Neural progenitor cell (in vitro differentiated cells): ENCODE results near the gene FXYD4. TPM values are rescaled to one million over a fixed set of nuclear protein-coding genes. Genes with fewer than 3 reads are reported as not detected.

Source experiments
- DNase-seq: peaks from one replicate; pipeline ENCODE4 v3.0.0-alpha.2; 2016; ENCODE audit warnings: low spot score
- H2AFZ ChIP-seq: fragments of 200-600 bp; sonication (generic); replicated peaks from 2 replicates; pipeline ENCODE4 v1.6.1; 2016; ENCODE audit warnings: antibody characterized with exemption
- H3F3A ChIP-seq: fragments of 200-600 bp; sonication (generic); 2 replicates; pipeline ENCODE4 v1.6.1; 2016; ENCODE audit warnings: antibody characterized with exemption, low read depth
- H3K27ac ChIP-seq: fragments of 200-600 bp; sonication (generic); 2 replicates; pipeline ENCODE4 v1.5.1; 2016; ENCODE audit warnings: mild to moderate bottlenecking
- H3K27me3 ChIP-seq: fragments of 200-600 bp; sonication (generic); 2 replicates; pipeline ENCODE4 v1.6.1; 2016; ENCODE audit warnings: mild to moderate bottlenecking, moderate library complexity
- H3K36me3 ChIP-seq: fragments of 200-600 bp; sonication (generic); 2 replicates; pipeline ENCODE4 v1.5.1; 2016
- H3K4me1 ChIP-seq: fragments of 200-600 bp; sonication (generic); 2 replicates; pipeline ENCODE4 v1.6.1; 2016; ENCODE audit warnings: mixed run types
- H3K4me2 ChIP-seq: fragments of 200-600 bp; sonication (generic); 2 replicates; pipeline ENCODE4 v1.6.1; 2016
- H3K4me3 ChIP-seq: fragments of 200-600 bp; sonication (generic); 2 replicates; pipeline ENCODE4 v1.5.1; 2016
- H3K79me2 ChIP-seq: fragments of 200-600 bp; sonication (generic); 2 replicates; pipeline ENCODE4 v1.6.1; 2016; ENCODE audit warnings: low read depth
- H3K9ac ChIP-seq: fragments of 200-600 bp; sonication (generic); 2 replicates; pipeline ENCODE4 v1.6.1; 2016
- H3K9me3 ChIP-seq: fragments of 200-600 bp; sonication (generic); 2 replicates; pipeline ENCODE4 v1.5.1; 2016; ENCODE audit warnings: low read depth
- H4K20me1 ChIP-seq: fragments of 200-600 bp; sonication (generic); 2 replicates; pipeline ENCODE4 v1.6.1; 2016; ENCODE audit warnings: low read depth
- H3K27ac Mint-ChIP-seq: 3 replicates; pipeline ENCODE4 v1.8.0; 2021; ENCODE audit warnings: mixed read lengths
- H3K27me3 Mint-ChIP-seq: 2 replicates; pipeline ENCODE4 v1.8.0; 2022; ENCODE audit warnings: low read depth, mild to moderate bottlenecking, inconsistent platforms, moderate library complexity, mixed read lengths; ENCODE audit not compliant: insufficient read depth
- H3K36me3 Mint-ChIP-seq: 3 replicates; pipeline ENCODE4 v1.8.0; 2021; ENCODE audit warnings: mixed read lengths
- H3K4me1 Mint-ChIP-seq: 3 replicates; pipeline ENCODE4 v1.8.0; 2021; ENCODE audit warnings: mixed read lengths
- H3K4me3 Mint-ChIP-seq: 3 replicates; pipeline ENCODE4 v1.8.0; 2021; ENCODE audit warnings: mild to moderate bottlenecking, moderate library complexity, mixed read lengths
- H3K9me3 Mint-ChIP-seq: 3 replicates; pipeline ENCODE4 v1.8.0; 2020; ENCODE audit warnings: mixed read lengths
- EZH2 ChIP-seq: fragments of 200-600 bp; sonication (generic); IDR thresholded peaks from 2 replicates; pipeline ENCODE4 v1.6.1; 2017; ENCODE audit warnings: antibody characterized with exemption, mild to moderate bottlenecking, moderate library complexity
- EZH2phosphoT487 ChIP-seq: fragments of 200-600 bp; sonication (generic); IDR thresholded peaks from 2 replicates; pipeline ENCODE4 v1.6.1; 2017; ENCODE audit warnings: antibody characterized with exemption
- total RNA-seq: library from RNA; depleted of rRNA; stranded (reverse); fragments of >200 nt; gene quantifications from 2 replicates; pipeline ENCODE4 v1.2.3, GENCODE V29; 2015; ENCODE audit warnings: low replicate concordance
- TF ChIP-seq, protein P1 (sequence below): fragments of 200-600 bp; sonication (generic); IDR thresholded peaks from 2 replicates; pipeline ENCODE4 v1.5.1; 2017; ENCODE audit warnings: antibody characterized with exemption, mild to moderate bottlenecking

Gene FXYD4
- total RNA-seq, 1 donor from 2014 or later = not detected

DNA sequence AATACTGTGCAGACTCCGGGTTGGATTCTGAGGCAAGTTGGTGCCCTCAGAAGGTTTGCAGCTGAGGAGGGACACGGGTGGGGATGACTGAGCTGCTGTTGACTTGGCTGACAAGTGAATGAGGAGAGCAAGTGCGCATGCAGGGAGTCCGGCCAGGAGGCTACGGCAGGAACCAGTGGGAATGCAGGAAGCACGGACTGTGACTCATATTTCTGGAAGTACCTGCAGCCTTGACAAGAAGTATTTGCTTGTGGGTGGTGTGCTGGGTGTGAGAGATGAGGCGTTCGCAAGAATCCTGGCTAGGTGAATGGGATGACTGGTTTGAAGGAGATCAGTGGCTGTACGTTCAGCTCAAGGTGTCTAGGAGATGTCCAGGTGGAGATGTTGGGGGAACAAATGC, 30.8 kb upstream of the FXYD4 start:
- H3K9me3 Mint-ChIP-seq = no peaks in the 10 kb centered on the region
- no peak overlapping the region for H2AFZ ChIP-seq
- H3K9me3 ChIP-seq = no peaks in the 10 kb centered on the region
- no peak overlapping the region for H3K4me3 ChIP-seq
- H3K4me1 Mint-ChIP-seq = peaks cover 9% of the 10 kb centered on the region
- H3K27ac ChIP-seq = no peak overlapping the region
- H3K9ac ChIP-seq = no peak overlapping the region
- no peak overlapping the region for H3K4me3 Mint-ChIP-seq
- TF ChIP-seq EZH2phosphoT487 = no peak
- TF ChIP-seq EZH2 = no peak
- TF ChIP-seq, protein P1, sequence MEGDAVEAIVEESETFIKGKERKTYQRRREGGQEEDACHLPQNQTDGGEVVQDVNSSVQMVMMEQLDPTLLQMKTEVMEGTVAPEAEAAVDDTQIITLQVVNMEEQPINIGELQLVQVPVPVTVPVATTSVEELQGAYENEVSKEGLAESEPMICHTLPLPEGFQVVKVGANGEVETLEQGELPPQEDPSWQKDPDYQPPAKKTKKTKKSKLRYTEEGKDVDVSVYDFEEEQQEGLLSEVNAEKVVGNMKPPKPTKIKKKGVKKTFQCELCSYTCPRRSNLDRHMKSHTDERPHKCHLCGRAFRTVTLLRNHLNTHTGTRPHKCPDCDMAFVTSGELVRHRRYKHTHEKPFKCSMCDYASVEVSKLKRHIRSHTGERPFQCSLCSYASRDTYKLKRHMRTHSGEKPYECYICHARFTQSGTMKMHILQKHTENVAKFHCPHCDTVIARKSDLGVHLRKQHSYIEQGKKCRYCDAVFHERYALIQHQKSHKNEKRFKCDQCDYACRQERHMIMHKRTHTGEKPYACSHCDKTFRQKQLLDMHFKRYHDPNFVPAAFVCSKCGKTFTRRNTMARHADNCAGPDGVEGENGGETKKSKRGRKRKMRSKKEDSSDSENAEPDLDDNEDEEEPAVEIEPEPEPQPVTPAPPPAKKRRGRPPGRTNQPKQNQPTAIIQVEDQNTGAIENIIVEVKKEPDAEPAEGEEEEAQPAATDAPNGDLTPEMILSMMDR = no peak
- H3K79me2 ChIP-seq = no peaks in the 10 kb centered on the region
- no peak overlapping the region for H3K27ac Mint-ChIP-seq
- H3K27me3 ChIP-seq = peaks cover 7% of the 10 kb centered on the region
- H4K20me1 ChIP-seq = no peaks in the 10 kb centered on the region
- H3F3A ChIP-seq = peaks cover 6% of the 10 kb centered on the region
- peaks cover 8% of the 10 kb centered on the region for H3K4me1 ChIP-seq
- no peaks in the 10 kb centered on the region for H3K36me3 Mint-ChIP-seq
- H3K36me3 ChIP-seq = no peaks in the 10 kb centered on the region
- no peak overlapping the region for H3K4me2 ChIP-seq
- H3K27me3 Mint-ChIP-seq = peaks cover 9% of the 10 kb centered on the region
- DNase-seq = no peak

DNA sequence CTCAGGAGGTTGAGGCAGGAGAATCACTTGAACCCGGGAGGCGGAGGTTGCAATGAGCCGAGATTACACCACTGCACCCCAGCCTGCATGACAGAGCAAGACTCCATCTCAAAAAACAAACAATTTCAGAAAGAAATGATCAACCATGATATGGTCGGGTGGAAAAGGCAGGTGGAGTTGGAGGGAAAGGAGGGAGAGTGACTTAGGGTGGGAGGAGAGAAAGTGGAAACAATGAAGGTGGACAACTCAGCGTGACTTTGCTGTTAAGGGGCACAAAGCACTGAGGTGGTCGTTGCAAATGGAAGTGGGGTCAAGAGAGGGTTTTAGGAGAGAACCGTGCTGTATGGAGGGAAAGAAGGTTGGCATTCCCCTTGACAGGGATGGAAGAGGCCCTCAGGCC, 30.0 kb upstream of the FXYD4 start:
- no peaks in the 10 kb centered on the region for H4K20me1 ChIP-seq
- no peak overlapping the region for H3K4me2 ChIP-seq
- peaks cover 8% of the 10 kb centered on the region for H3K4me1 ChIP-seq
- no peak for TF ChIP-seq EZH2
- no peak overlapping the region for H3K27ac ChIP-seq
- H3K9me3 ChIP-seq = no peaks in the 10 kb centered on the region
- H3K79me2 ChIP-seq = no peaks in the 10 kb centered on the region
- peaks cover 7% of the 10 kb centered on the region for H3K27me3 ChIP-seq
- H2AFZ ChIP-seq = no peak overlapping the region
- DNase-seq = no peak
- H3K4me3 Mint-ChIP-seq = no peak overlapping the region
- peaks cover 9% of the 10 kb centered on the region for H3K4me1 Mint-ChIP-seq
- H3K27ac Mint-ChIP-seq = no peak overlapping the region
- H3K27me3 Mint-ChIP-seq = peaks cover 9% of the 10 kb centered on the region
- no peaks in the 10 kb centered on the region for H3K36me3 ChIP-seq
- H3K4me3 ChIP-seq = no peak overlapping the region
- H3K9ac ChIP-seq = no peak overlapping the region
- no peaks in the 10 kb centered on the region for H3K9me3 Mint-ChIP-seq
- H3F3A ChIP-seq = peaks cover 6% of the 10 kb centered on the region
- no peaks in the 10 kb centered on the region for H3K36me3 Mint-ChIP-seq

DNA sequence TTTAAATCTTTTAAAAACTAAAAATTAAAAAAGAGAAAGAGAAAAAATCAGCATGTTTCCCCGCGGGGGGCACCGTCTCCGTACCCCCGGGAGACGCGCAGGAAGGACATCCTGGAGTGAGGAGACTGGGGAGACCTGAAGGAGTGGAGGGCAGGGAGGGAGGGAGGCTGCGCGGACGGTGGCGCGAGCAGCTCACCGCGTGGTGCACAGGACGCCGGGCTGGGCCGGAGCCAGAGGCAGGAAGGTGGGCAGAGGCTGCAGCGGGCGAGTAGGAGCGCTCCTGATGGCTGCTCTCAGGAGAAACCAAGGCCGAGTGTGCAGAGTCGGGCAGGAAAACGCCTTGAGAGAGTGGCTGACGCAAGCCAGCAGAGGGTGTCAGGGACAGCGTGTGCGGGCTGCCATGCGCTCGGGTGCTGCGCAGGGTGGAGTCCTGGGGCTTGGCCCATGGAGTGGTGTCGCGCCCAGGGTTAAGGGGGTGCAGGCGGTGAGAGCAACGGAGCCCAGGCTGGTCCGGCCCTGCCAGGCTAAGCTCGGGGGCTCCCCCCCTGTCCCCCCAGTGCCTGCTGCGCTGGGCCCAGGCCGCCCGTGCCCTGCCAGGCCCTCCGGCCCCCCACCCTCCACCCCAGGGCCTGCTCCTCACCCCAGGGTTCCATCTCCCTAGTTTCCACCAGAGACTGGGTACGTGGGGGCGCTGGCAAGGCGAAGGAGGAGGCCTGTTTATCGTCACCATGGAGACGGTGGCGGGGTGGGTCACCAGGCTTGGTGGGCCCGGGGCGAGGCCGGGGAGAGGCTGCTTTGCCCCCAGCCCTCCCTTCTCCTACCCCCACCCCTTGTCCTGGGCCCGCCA, 28.9 kb upstream of the FXYD4 start:
- H3K27ac ChIP-seq = no peak overlapping the region
- H3K9me3 ChIP-seq = no peaks in the 10 kb centered on the region
- H3K27me3 ChIP-seq = peaks cover 3% of the 10 kb centered on the region
- no peaks in the 10 kb centered on the region for H3K79me2 ChIP-seq
- H2AFZ ChIP-seq = no peak overlapping the region
- no peak for DNase-seq
- H3K4me1 ChIP-seq = peaks cover 3% of the 10 kb centered on the region
- no peak overlapping the region for H3K4me3 Mint-ChIP-seq
- H3K36me3 ChIP-seq = no peaks in the 10 kb centered on the region
- TF ChIP-seq, protein P1 = no peak
- TF ChIP-seq EZH2 = no peak
- no peak for TF ChIP-seq EZH2phosphoT487
- peaks cover 9% of the 10 kb centered on the region for H3K27me3 Mint-ChIP-seq
- H3K4me1 Mint-ChIP-seq = peaks cover 6% of the 10 kb centered on the region
- H3K36me3 Mint-ChIP-seq = no peaks in the 10 kb centered on the region
- H3K4me2 ChIP-seq = no peak overlapping the region
- H3K27ac Mint-ChIP-seq = no peak overlapping the region
- no peak overlapping the region for H3K4me3 ChIP-seq
- no peak overlapping the region for H3K9ac ChIP-seq
- no peaks in the 10 kb centered on the region for H3K9me3 Mint-ChIP-seq
- H4K20me1 ChIP-seq = no peaks in the 10 kb centered on the region
- no peaks in the 10 kb centered on the region for H3F3A ChIP-seq

DNA sequence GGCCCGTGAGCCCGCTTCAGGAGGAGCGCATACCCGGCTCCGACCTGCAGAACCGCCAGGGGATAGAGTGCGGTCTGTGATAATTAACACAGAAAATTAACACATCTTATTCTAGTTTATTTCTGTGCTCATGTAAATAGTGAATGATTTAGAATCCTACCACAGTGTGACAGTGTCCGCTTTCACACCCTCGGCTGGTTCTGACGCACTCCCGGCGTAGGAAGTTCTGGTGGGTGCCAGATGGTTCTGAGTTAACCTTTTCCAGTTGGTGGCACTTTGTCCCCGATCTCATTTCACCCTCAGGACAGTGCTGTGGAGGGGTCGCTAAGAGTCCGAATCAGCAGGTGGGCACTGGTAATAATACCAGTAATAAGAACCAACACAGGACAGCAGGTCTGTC, 28.3 kb upstream of the FXYD4 start:
- Histone ChIP-seq H3F3A (no peaks in the 10 kb centered on the region), H3K9ac (no peak overlapping the region), H2AFZ (no peak overlapping the region), H4K20me1 (no peaks in the 10 kb centered on the region), H3K4me1 (peaks cover under 1% of the 10 kb centered on the region), H3K36me3 (no peaks in the 10 kb centered on the region), H3K27ac (no peak overlapping the region), H3K9me3 (no peaks in the 10 kb centered on the region), H3K4me2 (no peak overlapping the region), H3K27me3 (peaks cover 1% of the 10 kb centered on the region), H3K79me2 (no peaks in the 10 kb centered on the region), H3K4me3 (no peak overlapping the region)
- Mint-ChIP-seq H3K36me3 (no peaks in the 10 kb centered on the region), H3K27me3 (peaks cover 7% of the 10 kb centered on the region), H3K27ac (no peak overlapping the region), H3K4me1 (peaks cover 3% of the 10 kb centered on the region), H3K4me3 (no peak overlapping the region), H3K9me3 (no peaks in the 10 kb centered on the region)
- no peak for TF ChIP-seq EZH2phosphoT487
- TF ChIP-seq EZH2 = no peak
- TF ChIP-seq, protein P1 = no peak
- DNase-seq = no peak
